Astrocyte (in vitro differentiated cells and primary cell): ENCODE results near the gene RNGTT.

Experiments
- CTCF ChIP-seq: IDR thresholded peaks from 2 replicates; pipeline ENCODE4 v1.5.1; 2011; ENCODE audit warnings: low read depth, mild to moderate bottlenecking, inconsistent platforms, low read length, moderate library complexity; ENCODE audit not compliant: insufficient read depth
- EZH2 ChIP-seq: IDR thresholded peaks from 2 replicates; pipeline ENCODE4 v1.6.1; 2012; ENCODE audit warnings: mild to moderate bottlenecking, low read length, inconsistent platforms; ENCODE audit not compliant: insufficient read depth

- TF ChIP-seq CTCF (no peak), EZH2 (no peak)
These were observed 302.3 kb downstream of the RNGTT start for GRCh38 chr6:88661136-88661535.
